NCI-H524 (cell line): ENCODE results near the gene HSP90AB1.
A peak's percentile ranks its signal among the peaks of the same experiment; 100 is the strongest.

ENCODE experiments used
- DNase-seq, 2 experiments: peaks; one replicate each; lab custom pipeline; 2025; lab: John Stamatoyannopoulos, UW

HSP90AB1 gene

DNA sequence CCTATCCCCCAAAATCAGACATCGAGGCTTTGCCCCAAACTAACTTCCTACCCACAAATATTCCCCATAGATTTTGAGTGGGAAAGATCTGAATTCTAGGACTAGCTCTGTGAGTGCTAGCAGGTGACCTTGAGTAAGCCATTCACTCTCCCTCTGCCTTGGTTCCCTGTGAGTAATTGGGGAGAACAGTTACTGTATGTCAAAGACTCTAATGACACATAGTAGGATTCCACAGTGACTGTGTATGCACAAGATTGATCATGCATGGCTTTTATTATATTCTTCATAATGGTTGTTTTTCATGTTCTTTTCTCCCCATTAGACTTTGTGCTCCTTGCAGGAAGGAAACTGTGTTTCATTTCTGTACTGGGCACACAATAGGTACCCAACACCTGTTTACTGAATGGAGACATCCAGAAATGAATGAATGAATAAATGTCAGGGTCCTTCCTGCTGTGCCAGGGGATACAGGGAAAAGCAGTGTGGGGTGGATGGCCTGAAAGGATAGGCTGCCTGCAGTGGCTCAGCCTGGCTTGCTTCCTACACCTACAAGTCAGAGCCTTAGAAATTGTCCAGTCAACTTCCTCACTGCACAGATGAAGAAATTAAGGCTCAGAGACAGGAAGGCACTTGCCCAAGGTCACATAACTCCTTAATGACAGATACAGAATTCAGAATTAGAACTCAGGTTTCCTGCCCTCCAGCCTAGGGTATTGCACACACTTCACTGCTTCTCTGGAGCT, 22.4 kb downstream of the HSP90AB1 start:
- DNase-seq: no peak

DNA sequence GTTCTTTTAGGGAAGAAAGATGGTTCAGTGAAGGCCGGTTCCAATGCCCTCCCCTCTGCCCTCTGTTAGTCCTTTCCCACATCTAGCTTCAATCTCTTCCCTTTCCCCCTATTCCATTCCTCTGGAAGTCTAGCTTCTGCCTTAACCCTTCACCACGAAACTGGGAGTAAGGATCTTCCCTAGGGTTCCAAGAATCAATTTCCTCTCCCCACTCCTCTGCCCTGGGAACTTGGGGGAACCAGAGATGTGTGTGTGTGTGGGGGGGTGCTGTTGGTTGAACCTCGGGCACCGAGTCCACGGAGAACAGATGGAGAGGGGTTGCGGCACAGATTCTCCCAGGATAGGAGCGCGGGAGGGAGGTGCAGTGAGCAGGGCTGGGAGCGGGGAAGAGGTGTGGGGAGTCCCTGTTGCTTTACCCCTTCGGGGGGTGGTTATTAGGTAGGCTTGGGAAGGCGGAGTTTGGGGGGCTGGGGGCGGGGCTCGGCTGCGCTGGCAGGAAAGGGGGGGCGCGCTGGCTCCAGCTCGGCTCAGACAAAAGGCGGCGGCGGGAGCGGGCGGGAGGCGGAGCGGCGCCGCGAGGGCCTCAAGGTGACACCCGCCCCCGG, 23.1 kb downstream of the HSP90AB1 start, which contains the start of gene TMEM151B:
TSS of gene TMEM151B (plus strand) at position 530 of the 605 bp plus-strand sequence. CDS start 293 bp downstream, outside the sequence.
- peak in 1 of 2 experiments; percentile 46 for DNase-seq

DNA sequence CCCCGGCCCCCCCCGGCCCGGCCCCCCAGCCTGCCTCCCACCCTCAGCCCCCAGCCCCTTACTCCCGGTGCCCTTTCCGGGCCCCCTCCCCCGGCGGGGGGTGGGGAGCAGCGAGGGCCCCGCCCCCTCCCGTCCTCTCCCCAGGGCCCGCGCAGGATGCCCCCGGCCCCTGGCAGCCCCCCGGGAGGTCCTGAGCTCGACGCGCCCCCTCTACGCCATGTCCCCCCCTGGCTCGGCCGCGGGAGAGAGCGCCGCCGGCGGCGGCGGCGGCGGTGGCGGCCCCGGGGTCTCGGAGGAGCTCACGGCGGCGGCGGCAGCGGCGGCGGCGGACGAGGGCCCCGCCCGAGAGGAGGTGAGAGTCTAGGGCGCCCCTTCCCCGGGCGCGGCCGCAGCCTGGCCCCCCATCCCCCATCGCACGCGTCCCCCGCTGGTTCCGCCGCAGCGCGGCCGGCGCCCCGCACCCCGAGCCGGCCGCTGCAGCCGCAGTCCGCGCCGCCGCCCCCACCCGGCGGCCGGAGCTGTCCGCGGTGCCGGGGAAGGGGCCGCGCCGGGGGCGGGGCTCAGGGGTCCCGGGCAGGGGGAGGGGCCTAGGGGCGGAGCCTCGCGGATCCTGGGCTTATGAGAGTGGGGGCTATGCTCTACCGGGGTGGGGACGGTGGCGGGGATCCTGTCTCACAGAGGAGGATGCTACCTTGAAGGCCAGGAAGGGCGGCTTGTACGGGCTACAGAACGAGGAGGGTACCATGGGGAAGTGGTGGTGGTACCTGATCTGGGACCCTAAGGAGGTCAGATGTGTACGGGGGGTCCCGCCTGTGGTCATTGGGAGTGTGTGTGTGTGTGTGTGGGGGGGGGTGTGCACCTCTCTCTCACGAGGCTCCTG, 23.9 kb downstream of the HSP90AB1 start:
- peak; percentile 22 to 39 for DNase-seq

DNA sequence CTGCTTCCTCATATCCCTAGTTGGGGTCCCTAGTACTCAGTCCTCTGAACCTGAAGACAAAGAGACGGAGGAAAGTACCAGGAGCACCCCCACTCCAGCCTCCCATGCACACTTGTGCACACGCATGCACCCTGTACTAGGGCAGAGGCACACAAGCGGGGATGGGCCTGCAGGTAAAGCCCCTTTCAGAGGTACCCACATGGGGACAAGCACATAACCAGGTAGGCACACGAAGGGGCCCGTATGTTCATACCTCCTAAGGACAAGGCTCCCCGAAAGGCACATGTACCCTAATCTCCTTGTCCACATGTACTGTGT, 24.5 kb downstream of the HSP90AB1 start:
- no peak for DNase-seq

DNA sequence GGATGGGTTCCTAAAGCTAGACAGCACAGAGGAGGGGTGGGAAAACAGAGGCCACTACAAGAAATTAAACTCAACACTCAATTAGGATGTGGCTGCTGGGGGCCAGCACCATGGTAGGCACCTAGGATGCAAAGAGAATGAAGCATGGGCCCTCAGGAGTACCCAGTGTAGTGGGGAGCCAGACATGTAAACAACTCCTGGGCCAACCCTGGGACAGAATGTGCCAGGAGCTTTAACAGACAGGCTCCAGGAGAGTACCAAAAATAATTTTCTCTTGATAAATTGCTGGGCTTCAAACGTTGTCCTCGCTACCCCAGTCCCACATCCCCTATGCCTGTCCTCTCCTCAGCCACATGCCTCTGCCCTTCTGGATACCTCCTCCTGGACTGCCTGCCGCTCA, 25.0 kb downstream of the HSP90AB1 start:
- DNase-seq: no peak

DNA sequence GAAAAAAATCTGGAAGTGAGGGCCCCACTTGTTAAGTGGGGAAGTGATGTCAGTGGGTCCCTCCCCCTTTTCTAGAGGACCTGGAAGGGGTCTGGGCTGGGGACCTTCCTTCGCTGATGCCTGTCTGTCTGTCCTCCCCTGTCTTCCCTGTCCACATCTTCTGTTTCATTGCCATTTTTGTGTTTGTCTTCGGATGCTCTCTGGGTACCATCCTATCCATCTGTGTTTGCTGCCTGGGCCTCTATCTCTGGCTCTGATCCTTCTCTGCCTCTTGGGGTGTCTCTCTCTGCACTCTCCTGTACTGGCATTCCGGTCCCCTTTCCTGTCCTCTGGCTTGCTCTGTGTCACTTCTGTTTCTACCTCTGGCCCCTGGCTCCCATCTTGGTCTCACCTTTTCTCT, 25.6 kb downstream of the HSP90AB1 start:
- DNase-seq: no peak

DNA sequence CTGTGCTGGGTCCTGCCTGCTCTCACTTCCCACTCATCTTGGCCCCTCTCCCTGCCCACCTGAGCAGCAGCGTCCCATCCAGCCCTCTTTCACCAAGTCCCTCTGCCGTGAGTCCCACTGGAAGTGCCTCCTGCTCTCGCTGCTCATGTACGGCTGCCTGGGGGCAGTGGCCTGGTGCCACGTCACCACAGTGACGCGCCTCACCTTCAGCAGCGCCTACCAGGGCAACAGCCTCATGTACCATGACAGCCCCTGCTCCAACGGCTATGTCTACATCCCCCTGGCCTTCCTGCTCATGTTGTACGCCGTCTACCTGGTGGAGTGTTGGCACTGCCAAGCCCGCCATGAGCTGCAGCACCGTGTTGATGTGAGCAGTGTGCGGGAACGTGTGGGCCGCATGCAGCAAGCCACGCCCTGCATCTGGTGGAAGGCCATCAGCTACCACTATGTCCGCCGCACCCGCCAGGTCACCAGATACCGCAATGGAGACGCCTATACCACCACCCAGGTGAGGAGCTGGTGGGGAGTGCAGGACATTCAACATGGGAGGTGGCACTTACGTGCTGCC, 26.2 kb downstream of the HSP90AB1 start:
- no peak for DNase-seq

DNA sequence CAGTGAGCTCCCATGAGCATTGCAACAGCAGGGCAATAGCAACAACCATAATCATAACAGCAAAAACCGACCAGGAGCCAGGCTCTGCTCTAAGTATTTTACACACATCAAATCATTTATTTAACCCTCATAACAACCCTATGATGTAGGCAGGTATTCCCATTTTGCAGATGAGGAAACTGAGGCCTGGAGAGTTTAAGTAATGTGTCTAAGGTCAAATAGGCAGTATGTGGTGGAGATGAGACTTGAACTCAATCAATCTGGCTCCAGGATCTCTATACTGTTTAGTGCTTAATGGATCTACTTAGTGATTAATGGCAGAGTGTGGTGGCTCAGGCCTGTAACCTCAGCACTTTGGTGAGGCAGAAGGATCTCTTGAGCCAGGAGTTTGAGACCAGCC, 26.7 kb downstream of the HSP90AB1 start:
- no peak for DNase-seq

DNA sequence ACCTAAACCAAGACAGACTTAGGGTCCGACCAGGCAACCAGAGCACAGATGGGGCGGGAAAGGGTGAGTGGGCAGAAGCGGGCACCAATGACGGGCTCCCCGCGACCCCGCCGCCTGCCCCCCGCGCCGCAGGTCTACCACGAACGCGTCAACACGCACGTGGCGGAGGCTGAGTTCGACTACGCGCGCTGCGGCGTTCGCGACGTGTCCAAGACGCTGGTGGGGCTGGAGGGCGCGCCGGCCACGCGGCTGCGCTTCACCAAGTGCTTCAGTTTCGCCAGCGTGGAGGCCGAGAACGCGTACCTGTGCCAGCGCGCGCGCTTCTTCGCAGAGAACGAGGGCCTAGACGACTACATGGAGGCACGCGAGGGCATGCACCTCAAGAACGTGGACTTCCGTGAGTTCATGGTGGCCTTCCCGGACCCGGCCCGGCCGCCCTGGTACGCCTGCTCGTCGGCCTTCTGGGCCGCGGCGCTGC, 28.4 kb downstream of the HSP90AB1 start:
- no peak for DNase-seq

DNA sequence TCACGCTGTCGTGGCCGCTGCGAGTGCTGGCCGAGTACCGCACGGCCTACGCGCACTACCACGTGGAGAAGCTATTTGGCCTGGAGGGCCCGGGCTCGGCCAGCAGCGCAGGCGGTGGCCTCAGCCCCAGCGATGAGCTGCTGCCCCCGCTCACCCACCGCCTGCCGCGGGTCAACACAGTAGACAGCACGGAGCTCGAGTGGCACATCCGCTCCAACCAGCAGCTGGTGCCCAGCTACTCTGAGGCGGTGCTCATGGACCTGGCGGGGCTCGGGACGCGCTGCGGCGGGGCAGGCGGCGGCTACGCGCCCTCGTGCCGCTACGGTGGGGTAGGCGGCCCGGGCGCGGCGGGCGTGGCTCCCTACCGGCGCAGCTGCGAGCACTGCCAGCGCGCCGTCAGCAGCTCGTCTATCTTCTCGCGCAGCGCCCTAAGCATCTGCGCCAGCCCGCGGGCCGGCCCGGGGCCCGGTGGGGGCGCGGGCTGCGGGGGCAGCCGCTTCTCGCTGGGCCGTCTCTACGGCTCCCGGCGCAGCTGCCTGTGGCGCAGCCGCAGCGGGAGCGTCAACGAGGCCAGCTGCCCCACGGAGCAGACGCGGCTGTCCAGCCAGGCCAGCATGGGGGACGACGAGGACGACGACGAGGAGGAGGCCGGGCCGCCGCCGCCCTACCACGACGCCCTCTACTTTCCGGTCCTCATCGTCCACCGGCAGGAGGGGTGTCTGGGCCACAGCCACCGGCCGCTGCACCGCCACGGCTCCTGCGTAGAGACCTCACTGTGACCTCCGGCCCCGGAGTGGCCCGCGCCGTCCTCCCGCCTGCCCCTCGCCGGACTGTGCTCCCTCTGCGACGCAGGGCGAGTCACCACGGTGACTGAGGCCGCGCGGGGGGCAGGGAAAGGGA, 29.1 kb downstream of the HSP90AB1 start:
- DNase-seq: no peak

DNA sequence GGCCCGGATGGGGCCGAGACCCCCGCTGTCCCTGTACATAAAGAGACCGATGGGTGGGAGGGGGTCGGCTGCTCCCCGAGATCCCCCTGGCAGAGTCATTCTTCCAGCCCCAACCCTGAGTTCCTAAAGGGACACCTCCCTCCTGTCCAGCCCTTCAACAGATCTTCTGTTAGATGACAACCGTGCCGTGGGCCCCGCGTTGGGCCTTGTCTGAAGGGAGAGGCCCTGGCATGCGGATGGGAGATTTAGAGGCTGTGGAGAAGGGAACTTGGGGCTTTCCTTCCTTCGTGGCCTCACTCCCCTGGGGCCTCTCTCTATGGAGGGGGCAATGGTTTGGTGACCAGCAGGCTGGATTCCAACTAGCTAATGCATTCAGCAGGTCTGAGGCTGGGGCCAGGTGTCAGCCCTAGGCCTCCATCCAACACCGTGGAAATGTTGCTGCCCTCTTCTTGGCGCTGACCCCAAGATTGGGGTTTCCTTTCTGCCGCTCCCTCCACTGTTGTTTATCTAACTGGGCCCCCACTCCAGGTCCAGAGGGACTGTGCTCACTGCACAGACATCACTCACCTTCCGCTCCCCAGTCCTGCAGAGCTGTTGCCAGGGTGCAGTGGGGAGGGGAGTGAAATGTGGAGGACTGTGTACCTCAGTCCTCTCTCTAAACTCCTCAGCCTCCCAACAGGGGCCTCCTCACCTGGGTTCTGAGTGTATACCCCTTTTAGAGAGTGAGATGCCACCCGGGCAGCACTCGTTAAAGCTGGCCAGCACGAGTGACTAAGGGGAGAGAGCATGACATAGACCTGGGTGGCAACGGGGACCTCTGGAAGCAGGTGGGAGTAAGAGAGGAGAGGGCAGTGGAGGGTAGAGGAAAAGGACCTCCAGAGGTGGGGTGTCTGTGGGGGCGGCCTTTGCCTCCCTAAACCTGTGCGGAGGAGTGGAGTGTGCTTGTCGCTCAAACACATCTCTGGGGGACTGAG, 30.1 kb downstream of the HSP90AB1 start:
- DNase-seq: no peak

DNA sequence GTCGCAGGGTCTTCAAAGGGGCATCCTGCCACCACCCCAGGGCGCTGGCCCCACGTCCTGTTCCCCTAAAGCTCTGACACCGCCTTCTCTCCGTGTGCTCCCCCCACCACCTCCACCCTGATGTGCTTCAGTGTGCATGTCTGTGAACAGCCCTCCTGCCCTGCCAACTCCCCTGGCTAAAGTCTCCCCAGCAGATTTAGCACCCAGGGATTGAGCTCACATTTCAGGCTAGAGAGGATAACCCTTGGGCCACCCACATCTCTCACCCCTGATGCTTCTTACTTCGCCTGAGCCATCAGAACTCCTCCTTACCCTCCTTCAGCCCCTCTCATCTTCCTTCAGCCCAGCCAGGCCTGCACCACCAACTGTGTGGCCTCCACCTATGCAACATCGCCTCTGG, 30.9 kb downstream of the HSP90AB1 start:
- no peak for DNase-seq

DNA sequence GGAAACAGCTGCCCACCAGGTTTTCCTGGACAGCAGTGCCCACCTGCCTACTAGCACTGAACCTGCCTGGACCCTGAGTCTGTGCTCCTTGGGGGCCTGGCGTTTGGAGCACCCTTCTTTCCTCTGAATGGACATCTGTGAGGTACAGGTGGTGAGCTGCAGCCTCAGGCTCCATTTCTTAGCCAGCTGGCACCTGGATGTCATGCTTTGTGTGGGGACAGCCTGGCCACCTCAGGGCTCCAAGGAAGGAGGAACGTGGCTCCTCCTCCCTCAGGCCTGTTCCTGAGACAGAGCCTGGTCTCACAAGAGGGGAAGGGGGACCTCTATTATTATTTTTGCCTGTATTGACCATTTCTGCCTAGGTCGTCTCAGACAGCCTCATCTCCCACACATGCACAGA, 31.4 kb downstream of the HSP90AB1 start:
- DNase-seq: peak in 1 of 2 experiments; percentile 54

DNA sequence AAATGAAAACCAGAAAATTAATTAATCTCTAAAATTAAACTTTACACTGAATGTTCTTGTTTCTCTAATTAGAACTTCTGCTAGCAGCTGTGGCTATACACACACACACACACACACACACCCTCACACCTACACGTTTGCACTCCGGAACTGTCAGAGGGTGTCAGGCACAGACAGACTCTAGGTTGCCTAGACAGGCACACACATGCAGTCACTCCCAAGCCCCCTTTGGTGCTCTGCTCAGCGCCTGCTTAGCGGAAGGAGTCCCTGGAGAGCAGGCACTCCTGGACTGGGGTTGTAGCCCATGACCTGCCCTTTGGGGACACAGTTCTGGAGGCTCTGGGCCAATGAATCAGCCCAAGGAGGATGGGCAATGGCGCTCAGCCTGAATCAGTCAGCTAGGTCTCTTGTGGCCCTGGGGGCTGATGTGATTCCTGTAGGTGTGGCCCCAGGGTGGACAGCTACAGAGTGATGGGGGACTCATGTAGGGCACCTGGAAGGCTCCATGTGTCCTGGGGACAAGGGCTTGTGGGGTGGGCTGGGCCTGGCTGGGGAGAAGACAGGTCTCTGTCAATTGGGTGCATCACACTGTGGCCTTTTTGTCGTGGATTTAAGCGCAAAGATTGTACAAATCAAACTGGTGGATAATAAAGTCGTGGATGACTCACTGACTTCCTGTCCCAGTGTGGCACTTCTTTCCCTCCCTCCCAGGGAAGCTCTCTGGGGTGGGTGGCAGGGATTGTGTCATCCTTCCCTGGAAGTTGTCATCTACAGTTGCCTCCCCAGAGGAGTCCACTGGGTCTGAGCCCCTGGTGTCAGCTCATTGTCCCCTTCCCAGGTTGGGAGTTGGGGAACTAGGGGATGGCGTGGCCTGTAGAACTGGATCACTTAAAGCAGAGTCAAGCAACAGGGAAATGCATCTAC, 32.1 kb downstream of the HSP90AB1 start:
- DNase-seq: no peak

DNA sequence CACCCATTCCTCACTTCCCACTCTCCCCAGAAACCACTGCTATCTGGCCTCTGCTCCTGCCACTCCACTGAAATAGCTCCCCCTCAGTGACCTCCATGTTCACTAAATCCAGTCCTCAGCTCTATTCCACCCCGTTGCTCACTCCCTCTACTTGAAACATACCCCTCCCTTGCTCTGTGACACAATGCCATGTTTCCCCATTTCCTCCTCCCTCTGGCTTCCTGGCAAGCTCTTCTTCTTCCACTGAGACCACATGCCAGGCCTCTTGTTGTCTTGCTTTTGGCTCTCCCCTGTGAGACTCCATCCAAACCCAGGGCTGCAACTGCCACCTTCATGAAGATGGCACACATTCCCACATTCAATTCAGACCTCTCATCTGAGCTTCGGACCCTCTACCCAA, 37.2 kb downstream of the HSP90AB1 start:
- no peak for DNase-seq

DNA sequence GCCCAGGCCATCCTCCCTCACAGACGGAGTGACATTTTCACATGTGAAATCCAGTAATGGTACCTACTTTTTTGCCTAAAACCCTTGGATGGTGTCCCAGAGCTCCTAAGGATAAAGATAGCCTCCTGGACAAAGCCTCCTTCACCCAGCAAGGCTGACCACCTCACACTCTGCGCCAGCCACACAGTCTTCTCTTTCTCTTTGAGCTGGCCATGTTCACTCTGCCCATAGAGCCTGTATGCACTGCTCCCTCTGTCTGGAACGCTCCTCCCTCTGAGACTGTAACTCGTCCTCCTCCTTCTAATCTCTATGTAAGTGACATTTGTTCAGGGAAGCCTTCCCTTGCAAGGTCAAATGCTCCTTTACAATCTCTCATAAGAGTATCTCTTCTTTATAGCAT, 38.0 kb downstream of the HSP90AB1 start:
- DNase-seq: no peak

DNA sequence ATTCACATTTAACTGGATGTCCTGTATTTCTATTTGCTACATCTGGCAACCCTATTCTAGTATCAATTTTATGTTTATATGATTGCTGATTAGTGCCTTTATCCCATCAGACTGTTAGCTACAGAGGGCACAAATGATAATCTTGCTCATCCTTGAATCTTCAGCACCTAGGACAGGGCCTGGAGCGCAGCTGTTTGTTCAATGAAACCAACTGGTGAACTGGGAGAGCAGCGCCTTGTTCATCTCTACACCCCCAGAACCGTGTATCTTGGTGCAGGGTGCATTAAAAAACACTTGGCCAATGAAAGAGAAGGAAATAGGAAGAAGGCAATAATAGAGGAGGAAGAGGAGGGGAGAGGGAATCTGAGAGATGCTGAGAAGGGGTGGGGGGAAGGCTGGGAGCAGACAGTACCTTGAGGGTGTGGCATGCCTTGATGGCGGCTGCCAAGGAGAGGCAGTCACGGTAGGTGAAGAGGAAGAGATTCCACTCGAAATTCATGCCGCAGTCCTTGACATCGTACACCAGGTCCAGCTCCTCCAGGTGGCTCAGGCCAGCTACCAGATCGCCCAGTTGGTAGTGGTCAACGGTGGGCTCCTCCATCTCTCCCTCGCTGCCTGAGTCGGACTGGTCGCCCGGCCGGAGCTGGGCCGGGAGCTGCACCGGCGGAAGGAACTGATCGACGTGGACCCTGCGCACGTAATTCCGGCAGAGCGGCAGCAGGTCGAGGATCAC, 38.8 kb downstream of the HSP90AB1 start:
- DNase-seq: no peak

DNA sequence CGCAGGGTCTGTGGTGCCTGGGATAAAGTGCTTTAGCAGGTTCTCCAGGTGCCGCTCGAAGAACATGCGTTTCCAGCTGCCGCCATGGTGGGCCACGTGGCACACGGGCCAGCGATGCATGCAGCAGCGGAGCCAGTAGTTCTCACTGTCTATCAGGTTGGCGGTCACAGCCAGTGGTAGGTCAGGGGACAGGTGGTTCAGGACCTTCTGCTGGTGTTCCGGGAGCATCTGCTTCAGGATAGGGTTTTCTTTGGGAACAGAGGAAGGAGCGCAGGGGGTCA, 39.3 kb downstream of the HSP90AB1 start:
- no peak for DNase-seq

DNA sequence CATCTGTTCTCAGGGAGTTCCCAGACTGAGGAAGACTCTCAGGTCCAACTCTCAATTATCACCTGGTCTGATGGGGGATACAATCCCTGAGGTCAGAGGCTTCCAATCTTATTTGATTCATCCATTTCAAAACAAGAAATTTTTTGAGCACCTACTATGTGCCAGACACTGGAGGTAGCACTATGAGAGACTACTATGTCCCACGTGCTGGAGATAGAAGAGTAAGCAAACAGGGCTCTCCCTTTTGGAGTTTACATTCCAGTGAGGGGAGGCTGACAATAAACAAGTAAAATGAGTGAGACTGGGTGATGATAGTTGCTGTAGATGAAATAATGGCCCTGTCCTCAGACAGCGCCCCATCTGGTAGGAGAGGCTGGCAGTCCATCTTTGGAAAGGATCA, 39.8 kb downstream of the HSP90AB1 start:
- no peak for DNase-seq
